NCI-H82 treated with DMSO at 0.1 percent for 48 hours (cell line): ENCODE data around the gene LIX1L.
"Not testable (repeated sequence)": the region's sequence is repeated elsewhere in the genome, so short reads cannot be mapped to it uniquely, and the experiment has no call there.

Source experiments
- DNase-seq: peaks from one replicate; lab custom pipeline; 2025; ENCODE audit not compliant: unreplicated experiment; lab: John Stamatoyannopoulos, UW

LIX1L gene

DNA sequence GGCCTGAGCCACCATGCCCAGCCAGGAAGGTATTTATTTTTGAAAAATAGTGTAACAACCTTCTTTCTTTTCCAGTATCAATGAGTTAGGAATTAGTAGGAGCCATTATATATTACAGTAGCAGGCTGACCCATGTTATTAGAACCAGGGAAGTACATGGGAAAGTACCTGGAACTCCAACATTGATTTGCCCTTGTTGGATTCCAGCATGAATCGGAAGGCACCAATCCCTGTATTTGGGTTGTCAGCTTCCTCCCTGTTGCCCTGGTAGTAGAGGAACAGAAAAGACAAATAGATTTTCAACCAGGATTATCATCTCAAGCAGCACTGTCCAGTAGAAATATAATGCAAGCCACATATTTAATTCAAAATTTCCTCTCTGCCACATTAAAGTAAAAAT is 20.4 kb downstream of the LIX1L start:
- DNase-seq = no peak

DNA sequence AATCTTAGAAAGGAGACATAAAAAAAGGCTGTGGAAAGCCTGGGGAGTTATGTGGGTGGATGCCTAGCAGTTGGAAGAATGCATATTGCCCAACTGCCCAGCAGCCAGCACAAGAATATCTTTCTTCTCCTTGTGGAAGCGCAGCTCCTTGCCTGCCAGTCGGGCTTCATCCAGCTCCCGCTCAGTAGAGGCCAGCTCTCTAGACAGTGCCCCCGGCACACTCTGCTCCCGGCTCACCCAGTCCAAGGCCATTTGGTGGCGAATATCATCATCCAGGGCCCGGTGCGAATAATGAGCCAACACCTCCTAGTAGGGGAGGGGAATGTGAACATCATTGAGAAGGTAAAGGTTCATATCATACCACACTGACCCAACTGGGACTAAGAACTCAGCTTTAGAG is 21.6 kb downstream of the LIX1L start:
- no peak for DNase-seq

GRCh38 chr1:145935708-145936107 is 22.1 kb downstream of the LIX1L start:
- DNase-seq = no peak

GRCh38 chr1:145932522-145933009 is 25.3 kb downstream of the LIX1L start:
- peak; percentile 67 for DNase-seq

GRCh38 chr1:145927916-145928643 is 29.7 kb downstream of the LIX1L start:
- DNase-seq = no peak

DNA sequence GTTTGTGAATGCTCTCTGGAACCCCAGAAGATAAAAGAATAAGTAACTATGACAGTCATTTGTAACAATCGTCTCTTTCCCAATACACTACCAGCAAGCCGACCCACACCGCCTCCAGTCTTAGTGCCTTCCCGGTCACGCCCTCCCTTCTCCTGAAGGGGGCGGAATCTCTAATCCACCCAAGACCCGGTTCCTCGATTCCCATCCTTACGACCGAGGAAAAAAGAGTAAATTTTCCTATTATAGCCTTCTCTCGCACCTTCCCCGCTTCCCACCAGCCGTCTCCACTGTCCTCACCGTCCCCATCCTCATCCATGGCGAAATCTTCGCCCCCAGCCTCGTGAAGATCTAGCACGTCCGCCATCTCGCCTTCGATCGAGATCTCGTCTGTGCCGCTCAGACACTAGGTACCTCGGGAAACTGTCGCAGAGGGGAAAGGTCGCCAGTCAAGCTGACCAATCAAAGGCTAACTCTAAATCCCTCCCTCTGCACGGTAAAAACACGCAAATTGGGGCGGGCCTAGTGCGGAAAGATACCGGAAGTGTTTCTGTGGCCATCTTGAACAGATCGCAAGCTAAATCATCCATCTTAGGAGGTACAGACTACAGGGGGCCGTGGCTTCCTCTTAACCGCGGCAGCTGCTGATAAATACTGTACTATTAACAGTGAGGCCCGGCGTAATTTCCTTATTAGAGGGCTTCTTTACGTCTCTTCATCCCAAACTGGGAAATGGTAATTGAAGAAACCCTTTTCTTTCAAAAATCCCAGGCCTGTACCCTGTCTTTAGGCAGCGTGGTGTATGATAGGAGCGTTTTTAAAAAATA is 30.5 kb downstream of the LIX1L start, which contains the start of gene RBM8A:
Gene RBM8A, minus strand, starts transcription at position 422 of the 824 bp plus-strand sequence. Its CDS starts 58 bp downstream, at position 364.
- peak; percentile 99 for DNase-seq

DNA sequence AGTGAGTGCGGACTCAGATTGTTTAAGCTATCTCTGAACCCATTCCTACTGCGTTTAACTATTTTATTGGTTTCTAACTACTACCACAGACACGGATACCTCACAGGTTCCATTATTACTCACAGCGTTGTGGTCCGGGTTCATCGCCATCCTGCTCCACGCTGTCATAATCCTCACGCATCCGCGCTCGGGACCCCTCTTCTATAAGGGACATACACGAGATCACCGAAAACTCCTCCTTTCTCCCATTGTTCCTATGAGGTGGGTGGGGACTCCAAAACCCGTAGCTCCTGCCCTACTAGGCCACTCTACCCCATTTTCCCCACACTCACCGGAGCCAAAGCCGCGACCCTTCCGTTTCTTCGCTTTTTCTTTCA is 31.1 kb downstream of the LIX1L start:
- no peak for DNase-seq

- DNase-seq = no peak
Measured at GRCh38 chr1:145922266-145922665, 35.6 kb downstream of the LIX1L start.

GRCh38 chr1:145920297-145920696 is 37.5 kb downstream of the LIX1L start:
- not testable (repeated sequence) for DNase-seq

DNA sequence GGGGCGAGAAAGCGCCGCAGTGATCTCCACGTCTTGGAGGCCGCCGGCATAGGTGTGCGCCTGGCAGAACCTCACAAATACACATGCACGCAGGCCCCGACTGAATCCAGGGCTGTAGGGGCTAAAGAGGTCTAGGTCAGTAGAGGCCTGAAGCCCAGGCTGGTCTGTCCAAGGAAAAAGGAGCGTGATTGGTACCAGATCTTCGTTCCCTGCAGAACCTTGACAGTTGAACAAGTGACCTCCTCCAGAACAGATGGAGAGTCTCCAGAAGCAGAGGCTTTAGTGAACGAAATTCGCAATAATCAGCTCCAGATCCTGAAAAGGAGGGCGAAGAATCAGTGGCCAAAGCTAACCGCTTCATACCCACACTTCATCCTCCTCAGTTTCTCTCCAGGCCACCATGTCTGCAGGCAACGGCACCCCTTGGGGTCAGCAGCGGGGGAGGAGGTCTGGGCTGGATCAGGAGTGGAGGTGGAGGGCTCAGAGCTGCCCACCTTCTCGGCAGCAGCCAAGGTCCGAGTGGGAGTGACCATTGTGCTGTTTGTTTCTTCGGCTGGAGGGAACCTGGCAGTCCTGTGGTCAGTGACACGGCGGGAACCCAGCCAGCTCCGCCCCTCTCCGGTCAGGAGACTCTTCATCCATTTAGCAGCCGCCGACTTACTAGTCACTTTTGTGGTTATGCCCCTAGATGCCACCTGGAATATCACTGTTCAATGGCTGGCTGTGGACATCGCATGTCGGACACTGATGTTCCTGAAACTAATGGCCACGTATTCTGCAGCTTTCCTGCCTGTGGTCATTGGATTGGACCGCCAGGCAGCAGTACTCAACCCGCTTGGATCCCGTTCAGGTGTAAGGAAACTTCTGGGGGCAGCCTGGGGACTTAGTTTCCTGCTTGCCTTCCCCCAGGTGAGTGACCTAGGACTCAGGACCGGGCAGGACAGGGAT is 38.6 kb downstream of the LIX1L start:
- no peak for DNase-seq

DNA sequence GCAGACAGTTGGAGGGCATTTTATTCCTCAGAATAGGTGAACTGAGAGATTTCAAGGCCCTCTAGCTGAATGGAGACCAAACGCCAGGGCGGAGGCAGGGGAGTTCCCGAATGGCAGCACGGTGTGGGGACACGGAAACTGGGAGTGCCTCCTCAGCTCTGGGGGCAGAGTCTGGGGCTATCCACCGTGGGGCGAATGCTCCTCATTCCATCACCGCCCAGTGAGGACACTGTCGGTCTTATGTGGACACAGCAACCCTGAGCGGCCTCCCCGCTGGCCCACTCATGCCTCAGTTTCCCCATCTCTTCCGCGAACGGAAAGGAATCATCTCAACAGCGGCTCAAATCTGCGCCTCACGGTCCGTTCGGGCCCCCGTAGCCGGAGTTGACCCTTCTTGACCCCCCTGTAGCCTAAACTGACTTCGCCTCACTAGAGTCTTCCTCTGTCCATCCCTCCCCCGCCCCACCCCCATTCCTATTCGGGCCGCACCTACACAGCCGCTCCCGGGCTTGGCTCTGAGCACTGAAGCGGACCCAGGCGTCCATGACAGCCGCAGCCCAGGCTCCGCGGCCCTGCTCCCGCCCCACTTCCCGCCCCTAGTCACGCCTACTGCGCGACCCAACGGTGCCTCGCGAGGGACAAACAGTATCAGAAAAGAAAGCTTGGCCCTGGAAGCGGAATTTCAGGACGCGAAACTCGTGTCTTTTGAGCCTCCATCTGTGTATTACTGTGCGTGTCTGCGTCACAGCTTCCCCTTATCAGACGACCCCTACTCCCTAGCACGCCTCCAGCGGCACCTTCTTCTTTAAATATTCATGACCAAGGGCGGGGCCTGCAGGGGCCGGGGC is 39.4 kb downstream of the LIX1L start, which contains the start of gene PEX11B:
Gene PEX11B, minus strand, starts transcription at position 574 of the 848 bp plus-strand sequence. Its CDS starts 29 bp downstream, at position 545.
- DNase-seq = peak; percentile 76

DNA sequence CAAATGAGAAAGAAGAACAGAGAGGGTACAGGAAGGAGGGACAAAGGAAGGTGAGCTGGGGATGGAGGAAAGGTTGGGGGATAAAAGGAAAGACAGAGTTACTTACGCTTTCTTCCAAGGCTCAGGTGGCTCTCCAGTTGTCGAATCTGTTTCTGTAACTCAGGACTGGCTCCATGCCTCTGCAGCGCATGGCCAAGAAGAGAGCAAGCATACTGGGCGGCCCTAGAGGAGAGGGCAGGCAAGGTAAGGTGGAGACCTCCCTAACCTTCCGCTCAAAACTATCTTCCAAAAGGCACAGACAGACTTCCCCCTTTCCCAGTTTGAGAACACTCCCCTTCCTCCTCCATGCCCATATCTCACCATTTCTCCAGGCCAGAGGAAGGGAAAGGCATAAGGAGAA is 40.2 kb downstream of the LIX1L start:
- DNase-seq = no peak

DNA sequence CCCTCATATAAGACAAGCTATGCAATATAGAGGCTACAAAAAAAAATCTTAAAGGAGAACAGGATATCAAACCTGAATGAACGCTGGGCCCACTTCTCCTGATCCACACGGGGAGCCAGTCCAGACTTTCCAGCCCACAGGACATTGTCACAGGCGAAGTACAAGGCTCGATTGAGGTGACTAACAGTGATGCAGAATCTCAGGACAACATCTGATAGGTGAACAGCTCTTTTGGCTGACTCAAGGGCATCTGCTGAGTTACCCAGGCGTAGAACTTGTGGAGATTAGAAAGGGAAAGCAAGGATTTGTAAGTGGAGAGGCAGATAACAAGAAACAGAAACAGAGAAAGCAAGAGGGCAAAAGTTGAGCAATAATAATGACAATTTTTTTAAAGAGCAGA is 41.1 kb downstream of the LIX1L start:
- DNase-seq = no peak

DNA sequence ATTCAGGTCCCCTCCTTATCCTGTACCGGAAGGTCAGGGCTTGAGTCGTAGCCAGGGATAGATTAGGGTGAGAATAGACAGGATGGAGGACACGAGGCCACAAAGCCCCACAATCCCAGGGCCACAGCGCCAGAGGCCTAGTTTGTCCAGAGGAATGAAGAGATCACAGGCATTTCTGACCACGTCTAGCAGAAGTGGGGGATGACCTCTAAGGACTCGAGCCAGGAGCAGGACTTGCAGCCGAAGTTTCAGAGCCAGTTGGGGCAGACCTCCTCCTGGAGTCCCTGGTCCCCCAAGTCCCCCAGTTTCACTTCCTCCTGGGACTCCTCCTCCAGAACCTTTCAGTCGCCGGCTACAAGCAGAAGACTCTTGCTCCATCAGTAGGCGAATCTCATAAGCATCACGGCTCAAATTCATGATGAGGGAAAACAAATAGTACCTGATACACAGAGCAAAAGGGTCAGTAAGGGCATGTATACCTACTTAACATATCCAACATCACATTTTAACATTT is 45.6 kb downstream of the LIX1L start:
- no peak for DNase-seq

DNA sequence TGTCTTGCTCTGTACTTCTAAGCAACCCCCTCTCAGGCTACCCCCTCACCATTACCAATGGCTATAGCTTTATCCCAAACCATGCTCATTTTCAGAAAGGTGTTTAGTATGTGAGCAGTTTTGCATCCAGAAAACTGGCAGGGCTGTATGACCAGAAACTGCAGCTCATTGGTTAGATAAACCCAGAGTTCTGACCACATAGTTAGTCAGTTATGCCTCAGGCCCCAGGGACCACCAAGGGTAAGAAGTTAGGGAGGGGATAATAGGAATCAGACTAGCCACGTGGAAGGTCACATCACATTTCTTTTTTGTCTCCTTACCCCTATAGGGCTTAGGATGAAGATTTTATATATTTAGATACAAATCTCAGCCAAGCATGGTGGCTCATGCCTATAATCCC is 49.2 kb downstream of the LIX1L start:
- DNase-seq = no peak

GRCh38 chr1:145906954-145907753 is 50.7 kb downstream of the LIX1L start:
- DNase-seq = no peak

GRCh38 chr1:145901312-145902021 is 56.4 kb downstream of the LIX1L start:
- DNase-seq = no peak

- no peak for DNase-seq
Measured at GRCh38 chr1:145898756-145899155, 59.1 kb downstream of the LIX1L start.
